ENCODE measurements around the gene KCND3.

GRCh38 chr1:111729946-111730681 lies 259.4 kb downstream of the KCND3 start:
- TF ChIP-seq EZH2 (IDR thresholded peaks at IDR 0.05; ENCODE audit: low read length) (no peak), CTCF (optimal IDR thresholded peaks at IDR 0.05 in 1 of 3, IDR thresholded peaks at IDR 0.05 in 1 of 3, conservative IDR thresholded peaks at IDR 0.05 in 1 of 3; ENCODE audit: extremely low read depth in 1 of 3, insufficient read depth in 2 of 3, low read length in 3 of 3) (no peak)

Data from keratinocyte (primary cell).